Smooth muscle cell (in vitro differentiated cells): ENCODE data around the gene RBL1. TPM values are rescaled to one million over a fixed set of nuclear protein-coding genes. Genes with fewer than 3 reads are reported as not detected.
"Not testable (repeated sequence)": the region's sequence is repeated elsewhere in the genome, so short reads cannot be mapped to it uniquely, and the experiment has no call there.

ENCODE experiments used
- DNase-seq: peaks from one replicate; lab custom pipeline; 2025; ENCODE audit not compliant: unreplicated experiment; lab: John Stamatoyannopoulos, UW
- H2AFZ ChIP-seq: fragments of 200-600 bp; sonication (generic); 2 replicates; pipeline ENCODE4 v1.6.0; 2016; ENCODE audit warnings: antibody characterized with exemption, low read depth, mild to moderate bottlenecking
- H3F3A ChIP-seq: fragments of 200-600 bp; sonication (generic); 2 replicates; pipeline ENCODE4 v1.6.0; 2017; ENCODE audit warnings: antibody characterized with exemption, low read depth
- H3K27ac ChIP-seq: fragments of 200-600 bp; sonication (generic); 2 replicates; pipeline ENCODE4 v1.5.1; 2016; ENCODE audit warnings: low read depth, mild to moderate bottlenecking
- H3K27me3 ChIP-seq: fragments of 200-600 bp; sonication (generic); 2 replicates; pipeline ENCODE4 v1.6.1; 2016; ENCODE audit warnings: low read depth, mild to moderate bottlenecking
- H3K36me3 ChIP-seq: fragments of 200-600 bp; sonication (generic); 2 replicates; pipeline ENCODE4 v1.5.1; 2016; ENCODE audit warnings: low read depth
- H3K4me1 ChIP-seq: fragments of 200-600 bp; sonication (generic); 2 replicates; pipeline ENCODE4 v1.5.1; 2016; ENCODE audit warnings: low read depth
- H3K4me2 ChIP-seq: fragments of 200-600 bp; sonication (generic); 2 replicates; pipeline ENCODE4 v1.6.0; 2016; ENCODE audit warnings: mild to moderate bottlenecking
- H3K4me3 ChIP-seq: fragments of 200-600 bp; sonication (generic); 2 replicates; pipeline ENCODE4 v1.5.1; 2016; ENCODE audit warnings: mild to moderate bottlenecking
- H3K79me2 ChIP-seq: fragments of 200-600 bp; sonication (generic); 2 replicates; pipeline ENCODE4 v1.6.0; 2016; ENCODE audit warnings: low read depth, mild to moderate bottlenecking
- H3K9ac ChIP-seq: fragments of 200-600 bp; sonication (generic); 2 replicates; pipeline ENCODE4 v1.6.0; 2016; ENCODE audit warnings: low read depth
- H3K9me3 ChIP-seq: fragments of 200-600 bp; sonication (generic); replicated peaks from 2 replicates; pipeline ENCODE4 v1.5.1; 2016; ENCODE audit warnings: low read depth
- H4K20me1 ChIP-seq: fragments of 200-600 bp; sonication (generic); 2 replicates; pipeline ENCODE4 v1.6.0; 2016; ENCODE audit warnings: low read depth
- WGBS: methylation state at CpG from one replicate; pipeline ENCODE4 v1.1.7; 2016; ENCODE audit warnings: low lambda C conversion rate; 5-methylcytosine and 5-hydroxymethylcytosine counted together
- polyA plus RNA-seq: library from polyadenylated mRNA; unstranded; fragments of >200 nt; fragmentation: Nextera tagmentation; extraction: Ambion mirVana; gene quantifications from 2 replicates; pipeline ENCODE4 v1.2.1, GENCODE V29; 2016
- total RNA-seq: library from RNA; depleted of rRNA; stranded (reverse); fragments of >200 nt; gene quantifications from 2 replicates; pipeline ENCODE4 v1.2.3, GENCODE V29; 2014
- TF ChIP-seq, protein P1 (sequence below): fragments of 200-600 bp; sonication (generic); IDR thresholded peaks from 2 replicates; pipeline ENCODE4 v1.5.1; 2017; ENCODE audit warnings: borderline replicate concordance, mild to moderate bottlenecking, antibody characterized with exemption; ENCODE audit not compliant: insufficient read depth, poor library complexity, severe bottlenecking

The RBL1 gene
- total and polyA plus RNA-seq, 2 experiments from 2014 or later = 2.3 to 6.4 TPM

GRCh38 chr20:36997121-36997520, 98.7 kb downstream of the RBL1 start:
- Histone ChIP-seq H3K27me3 (no peaks in the 10 kb centered on the region), H3K4me1 (no peaks in the 10 kb centered on the region), H2AFZ (no peak overlapping the region), H3K27ac (no peak overlapping the region), H3K79me2 (no peaks in the 10 kb centered on the region), H3F3A (no peaks in the 10 kb centered on the region), H3K36me3 (no peaks in the 10 kb centered on the region), H3K9me3 (peaks cover 4% of the 10 kb centered on the region), H3K4me2 (no peak overlapping the region), H3K9ac (no peak overlapping the region), H3K4me3 (no peak overlapping the region), H4K20me1 (no peaks in the 10 kb centered on the region)
- TF ChIP-seq, protein P1, sequence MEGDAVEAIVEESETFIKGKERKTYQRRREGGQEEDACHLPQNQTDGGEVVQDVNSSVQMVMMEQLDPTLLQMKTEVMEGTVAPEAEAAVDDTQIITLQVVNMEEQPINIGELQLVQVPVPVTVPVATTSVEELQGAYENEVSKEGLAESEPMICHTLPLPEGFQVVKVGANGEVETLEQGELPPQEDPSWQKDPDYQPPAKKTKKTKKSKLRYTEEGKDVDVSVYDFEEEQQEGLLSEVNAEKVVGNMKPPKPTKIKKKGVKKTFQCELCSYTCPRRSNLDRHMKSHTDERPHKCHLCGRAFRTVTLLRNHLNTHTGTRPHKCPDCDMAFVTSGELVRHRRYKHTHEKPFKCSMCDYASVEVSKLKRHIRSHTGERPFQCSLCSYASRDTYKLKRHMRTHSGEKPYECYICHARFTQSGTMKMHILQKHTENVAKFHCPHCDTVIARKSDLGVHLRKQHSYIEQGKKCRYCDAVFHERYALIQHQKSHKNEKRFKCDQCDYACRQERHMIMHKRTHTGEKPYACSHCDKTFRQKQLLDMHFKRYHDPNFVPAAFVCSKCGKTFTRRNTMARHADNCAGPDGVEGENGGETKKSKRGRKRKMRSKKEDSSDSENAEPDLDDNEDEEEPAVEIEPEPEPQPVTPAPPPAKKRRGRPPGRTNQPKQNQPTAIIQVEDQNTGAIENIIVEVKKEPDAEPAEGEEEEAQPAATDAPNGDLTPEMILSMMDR = no peak
- no peak for DNase-seq
- WGBS = 90% methylated on average over 1 of the region's 1 CpG

DNA sequence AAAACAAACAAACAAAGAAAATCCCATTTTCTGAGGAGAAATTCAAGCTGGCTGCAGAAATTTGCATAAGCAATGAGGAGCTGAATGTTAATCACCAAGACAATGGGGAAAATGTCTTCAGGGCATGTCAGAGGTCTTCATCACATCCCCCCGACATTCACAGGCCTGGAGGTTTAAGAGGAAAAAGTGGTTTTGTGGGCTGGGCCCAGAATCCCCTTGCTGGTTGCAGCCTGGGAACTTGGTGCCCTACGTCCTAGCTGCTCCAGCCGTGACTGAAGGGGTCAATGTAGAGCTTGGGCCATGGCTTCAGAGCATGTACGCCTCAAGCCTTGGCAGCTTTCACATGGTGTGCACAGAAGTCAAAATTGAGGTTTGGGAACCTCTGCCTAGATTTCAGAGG, 101.6 kb downstream of the RBL1 start:
- DNase-seq, H4K20me1 ChIP-seq, H3K27ac ChIP-seq, H3K36me3 ChIP-seq, H3K9me3 ChIP-seq, H3K4me1 ChIP-seq, H3K9ac ChIP-seq, H3F3A ChIP-seq, H2AFZ ChIP-seq, H3K27me3 ChIP-seq, H3K4me3 ChIP-seq, H3K79me2 ChIP-seq, H3K4me2 ChIP-seq: not testable (repeated sequence)
- 98% methylated on average over 4 of the region's 4 CpGs for WGBS

DNA sequence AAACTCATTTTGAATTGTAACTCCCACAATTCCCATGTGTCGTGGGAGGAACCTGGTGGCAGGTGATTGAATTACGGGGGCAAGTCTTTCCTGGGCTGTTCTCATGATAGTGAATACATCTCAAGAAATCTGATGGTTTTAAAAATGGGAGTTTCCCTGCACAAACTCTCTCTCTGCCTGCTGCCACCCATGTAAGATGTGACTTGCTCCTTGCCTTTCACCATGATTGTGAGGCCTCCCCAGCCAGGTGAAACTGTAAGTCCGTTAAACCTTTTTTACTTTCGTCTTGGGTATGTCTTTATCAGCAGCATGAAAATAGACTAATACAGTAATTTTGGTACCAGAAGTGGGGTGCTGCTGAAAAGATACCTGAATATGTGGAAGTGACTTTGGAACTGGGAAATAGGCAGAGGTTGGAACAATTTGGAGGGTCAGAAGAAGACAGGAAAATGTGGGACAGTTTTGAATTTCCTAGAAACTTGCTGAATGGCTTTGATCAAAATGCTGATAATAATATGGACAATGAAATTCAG, 102.9 kb downstream of the RBL1 start:
- TF ChIP-seq, protein P1 = no peak
- no peaks in the 10 kb centered on the region for H3K79me2 ChIP-seq
- H3K36me3 ChIP-seq = no peaks in the 10 kb centered on the region
- H3K4me2 ChIP-seq = no peak overlapping the region
- H3K27me3 ChIP-seq = no peaks in the 10 kb centered on the region
- 97% methylated on average over 4 of the region's 4 CpGs for WGBS
- no peaks in the 10 kb centered on the region for H4K20me1 ChIP-seq
- H2AFZ ChIP-seq = no peak overlapping the region
- H3K9ac ChIP-seq = no peak overlapping the region
- H3K9me3 ChIP-seq = peaks cover 4% of the 10 kb centered on the region
- no peak overlapping the region for H3K27ac ChIP-seq
- DNase-seq = no peak
- no peak overlapping the region for H3K4me3 ChIP-seq
- H3F3A ChIP-seq = no peaks in the 10 kb centered on the region
- H3K4me1 ChIP-seq = no peaks in the 10 kb centered on the region

GRCh38 chr20:36991703-36992102, 104.1 kb downstream of the RBL1 start:
- Histone ChIP-seq H3K4me3 (no peak overlapping the region), H3K27me3 (no peaks in the 10 kb centered on the region), H3K36me3 (no peaks in the 10 kb centered on the region), H3K4me1 (no peaks in the 10 kb centered on the region), H3K27ac (no peak overlapping the region), H3K4me2 (no peak overlapping the region), H3F3A (no peaks in the 10 kb centered on the region), H3K9me3 (peaks cover 4% of the 10 kb centered on the region), H3K79me2 (no peaks in the 10 kb centered on the region), H2AFZ (no peak overlapping the region), H4K20me1 (no peaks in the 10 kb centered on the region), H3K9ac (no peak overlapping the region)
- DNase-seq = no peak
- WGBS = 95% methylated on average over 3 of the region's 3 CpGs
- TF ChIP-seq, protein P1 = no peak
